Activated T-helper 9 cell treated with anti-CD3 and anti-CD28 coated beads, Interleukin-2, amount 50 U/mL, for 16 hours (primary cell): ENCODE data around the gene HMGB4.

Source experiments
- DNase-seq: peaks from one replicate; pipeline ENCODE4 v3.0.0-alpha.2; 2020; ENCODE audit warnings: low read depth

HMGB4 gene

GRCh38 chr1:33848205-33848937, 15.5 kb upstream of the HMGB4 start:
- no peak for DNase-seq

- no peak for DNase-seq
Measured at GRCh38 chr1:33849211-33849610, 14.7 kb upstream of the HMGB4 start.

GRCh38 chr1:33850481-33850880, 13.4 kb upstream of the HMGB4 start:
- DNase-seq: no peak

GRCh38 chr1:33852711-33853110, 11.2 kb upstream of the HMGB4 start:
- no peak for DNase-seq

- DNase-seq: no peak
Measured at GRCh38 chr1:33853431-33853830, 10.4 kb upstream of the HMGB4 start.

GRCh38 chr1:33854091-33854490, 9.8 kb upstream of the HMGB4 start:
- DNase-seq: no peak

- DNase-seq: no peak
Measured at GRCh38 chr1:33860671-33861070, 3.2 kb upstream of the HMGB4 start.

- DNase-seq: no peak
Measured at GRCh38 chr1:33864460-33865389, 846 bp downstream of the HMGB4 start.

GRCh38 chr1:33866281-33866680, 2.4 kb downstream of the HMGB4 start:
- no peak for DNase-seq

GRCh38 chr1:33867684-33868083, 3.8 kb downstream of the HMGB4 start:
- no peak for DNase-seq

GRCh38 chr1:33872275-33872674, 8.4 kb downstream of the HMGB4 start:
- no peak for DNase-seq

- DNase-seq: no peak
Measured at GRCh38 chr1:33872683-33873082, 8.8 kb downstream of the HMGB4 start.

GRCh38 chr1:33874636-33875035, 10.8 kb downstream of the HMGB4 start:
- no peak for DNase-seq

- no peak for DNase-seq
Measured at GRCh38 chr1:33875862-33876261, 12.0 kb downstream of the HMGB4 start.

GRCh38 chr1:33876970-33877650, 13.2 kb downstream of the HMGB4 start:
- DNase-seq: no peak

GRCh38 chr1:33878392-33878791, 14.5 kb downstream of the HMGB4 start:
- DNase-seq: no peak

GRCh38 chr1:33880305-33880704, 16.4 kb downstream of the HMGB4 start:
- no peak for DNase-seq

GRCh38 chr1:33886496-33886895, 22.6 kb downstream of the HMGB4 start:
- no peak for DNase-seq

GRCh38 chr1:33893147-33893830, 29.4 kb downstream of the HMGB4 start:
- no peak for DNase-seq

- no peak for DNase-seq
Measured at GRCh38 chr1:33895396-33895795, 31.5 kb downstream of the HMGB4 start.

GRCh38 chr1:33895976-33896375, 32.1 kb downstream of the HMGB4 start:
- DNase-seq: no peak

- no peak for DNase-seq
Measured at GRCh38 chr1:33897092-33897725, 33.3 kb downstream of the HMGB4 start.
